Measurements from ENCODE around the gene DDOST. TPM values are rescaled to one million over a fixed set of nuclear protein-coding genes. Genes with fewer than 3 reads are reported as not detected.

The DDOST gene
- total RNA-seq, 1 donor from 2014 or later = 273 TPM

GRCh38 chr1:20654104-20654690 lies 7.0 kb downstream of the DDOST start:
- H3K27ac Mint-ChIP-seq = no peak overlapping the region
- H3K4me3 Mint-ChIP-seq (ENCODE audit: low read depth) = no peak overlapping the region
- TF ChIP-seq, protein P1, sequence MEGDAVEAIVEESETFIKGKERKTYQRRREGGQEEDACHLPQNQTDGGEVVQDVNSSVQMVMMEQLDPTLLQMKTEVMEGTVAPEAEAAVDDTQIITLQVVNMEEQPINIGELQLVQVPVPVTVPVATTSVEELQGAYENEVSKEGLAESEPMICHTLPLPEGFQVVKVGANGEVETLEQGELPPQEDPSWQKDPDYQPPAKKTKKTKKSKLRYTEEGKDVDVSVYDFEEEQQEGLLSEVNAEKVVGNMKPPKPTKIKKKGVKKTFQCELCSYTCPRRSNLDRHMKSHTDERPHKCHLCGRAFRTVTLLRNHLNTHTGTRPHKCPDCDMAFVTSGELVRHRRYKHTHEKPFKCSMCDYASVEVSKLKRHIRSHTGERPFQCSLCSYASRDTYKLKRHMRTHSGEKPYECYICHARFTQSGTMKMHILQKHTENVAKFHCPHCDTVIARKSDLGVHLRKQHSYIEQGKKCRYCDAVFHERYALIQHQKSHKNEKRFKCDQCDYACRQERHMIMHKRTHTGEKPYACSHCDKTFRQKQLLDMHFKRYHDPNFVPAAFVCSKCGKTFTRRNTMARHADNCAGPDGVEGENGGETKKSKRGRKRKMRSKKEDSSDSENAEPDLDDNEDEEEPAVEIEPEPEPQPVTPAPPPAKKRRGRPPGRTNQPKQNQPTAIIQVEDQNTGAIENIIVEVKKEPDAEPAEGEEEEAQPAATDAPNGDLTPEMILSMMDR (IDR thresholded peaks at IDR 0.05; ENCODE audit: unreplicated experiment) = no peak
- no peaks in the 10 kb centered on the region for H3K4me1 Mint-ChIP-seq (ENCODE audit: low read depth)
- H3K36me3 Mint-ChIP-seq (ENCODE audit: insufficient read depth) = peaks cover 25% of the 10 kb centered on the region
- DNase-seq (ENCODE audit: low spot score, unreplicated experiment) = no peak
- H3K27me3 Mint-ChIP-seq = no peaks in the 10 kb centered on the region
- no peaks in the 10 kb centered on the region for H3K9me3 Mint-ChIP-seq (ENCODE audit: low read depth)

DNA sequence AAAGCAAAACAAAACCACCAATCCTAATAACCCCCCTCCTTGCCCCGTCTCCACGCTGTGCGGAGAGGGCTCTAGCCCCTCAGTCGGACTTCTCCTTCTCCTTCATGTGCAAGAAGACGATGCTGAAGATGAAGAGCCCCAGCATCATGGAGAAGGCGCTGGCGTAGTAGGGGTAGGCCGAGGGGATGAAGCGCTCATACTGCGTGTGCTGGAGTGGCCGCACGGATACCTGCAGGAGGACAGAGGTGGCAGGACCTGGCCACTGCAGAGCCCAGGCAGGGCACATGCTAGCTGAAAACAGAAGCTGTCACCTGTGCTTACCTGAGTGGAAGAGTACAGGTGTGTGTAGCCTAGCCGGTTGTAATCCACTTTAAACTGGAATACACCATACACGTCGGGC lies 8.9 kb downstream of the DDOST start:
- no peak for DNase-seq (ENCODE audit: low spot score, unreplicated experiment)
- peaks cover 26% of the 10 kb centered on the region for H3K36me3 Mint-ChIP-seq (ENCODE audit: insufficient read depth)
- H3K4me1 Mint-ChIP-seq (ENCODE audit: low read depth) = no peaks in the 10 kb centered on the region
- H3K4me3 Mint-ChIP-seq (ENCODE audit: low read depth) = no peak overlapping the region
- no peaks in the 10 kb centered on the region for H3K9me3 Mint-ChIP-seq (ENCODE audit: low read depth)
- TF ChIP-seq, protein P1 (IDR thresholded peaks at IDR 0.05; ENCODE audit: unreplicated experiment) = no peak
- no peaks in the 10 kb centered on the region for H3K27me3 Mint-ChIP-seq
- H3K27ac Mint-ChIP-seq = no peak overlapping the region

- no peaks in the 10 kb centered on the region for H3K4me1 Mint-ChIP-seq (ENCODE audit: low read depth)
- H3K27ac Mint-ChIP-seq = no peak overlapping the region
Observed at GRCh38 chr1:20648946-20649345, 12.2 kb downstream of the DDOST start.

GRCh38 chr1:20648438-20648837 lies 12.7 kb downstream of the DDOST start:
- H3K9me3 Mint-ChIP-seq (ENCODE audit: low read depth) = no peaks in the 10 kb centered on the region
- no peak overlapping the region for H3K4me3 Mint-ChIP-seq (ENCODE audit: low read depth)
- no peak for DNase-seq (ENCODE audit: low spot score, unreplicated experiment)
- no peak overlapping the region for H3K27ac Mint-ChIP-seq
- H3K27me3 Mint-ChIP-seq = no peaks in the 10 kb centered on the region
- H3K4me1 Mint-ChIP-seq (ENCODE audit: low read depth) = no peaks in the 10 kb centered on the region
- TF ChIP-seq, protein P1 (IDR thresholded peaks at IDR 0.05; ENCODE audit: unreplicated experiment) = no peak
- H3K36me3 Mint-ChIP-seq (ENCODE audit: insufficient read depth) = peaks cover 23% of the 10 kb centered on the region

More at GRCh38 chr1:20648946-20649345, 12.2 kb downstream of the DDOST start:
- DNase-seq (ENCODE audit: low spot score, unreplicated experiment) = no peak
- no peaks in the 10 kb centered on the region for H3K27me3 Mint-ChIP-seq
- H3K9me3 Mint-ChIP-seq (ENCODE audit: low read depth) = no peaks in the 10 kb centered on the region
- peaks cover 22% of the 10 kb centered on the region for H3K36me3 Mint-ChIP-seq (ENCODE audit: insufficient read depth)
- no peak overlapping the region for H3K4me3 Mint-ChIP-seq (ENCODE audit: low read depth)
- TF ChIP-seq, protein P1 (IDR thresholded peaks at IDR 0.05; ENCODE audit: unreplicated experiment) = no peak

DNA sequence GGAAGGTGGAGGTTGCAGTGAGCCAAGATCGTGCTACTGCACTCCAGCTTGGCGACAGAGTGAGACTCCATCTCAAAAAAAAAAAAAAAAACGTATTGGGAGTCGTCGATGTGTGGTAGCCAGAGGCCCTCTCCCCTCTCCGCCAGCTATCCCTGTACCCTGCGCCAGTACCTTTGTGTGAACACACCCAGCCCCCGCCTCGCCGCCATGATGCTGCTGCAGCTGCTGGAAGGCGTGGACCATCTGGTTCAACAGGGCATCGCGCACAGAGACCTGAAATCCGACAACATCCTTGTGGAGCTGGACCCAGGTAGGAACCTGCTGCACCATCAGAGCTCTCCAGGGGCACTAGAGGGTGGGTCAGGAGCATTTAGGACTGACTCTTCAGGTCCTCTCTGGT lies 15.8 kb downstream of the DDOST start:
- Mint-ChIP-seq H3K27me3 (no peaks in the 10 kb centered on the region), H3K4me3 (ENCODE audit: low read depth) (no peak overlapping the region), H3K4me1 (ENCODE audit: low read depth) (no peaks in the 10 kb centered on the region), H3K36me3 (ENCODE audit: insufficient read depth) (peaks cover 15% of the 10 kb centered on the region), H3K9me3 (ENCODE audit: low read depth) (no peaks in the 10 kb centered on the region), H3K27ac (no peak overlapping the region)
- TF ChIP-seq, protein P1 (IDR thresholded peaks at IDR 0.05; ENCODE audit: unreplicated experiment) = no peak
- no peak for DNase-seq (ENCODE audit: low spot score, unreplicated experiment)
